Peyer's patch (tissue), 4 donors: Measurements from ENCODE around the gene FARS2. TPM values are rescaled to one million over a fixed set of nuclear protein-coding genes. Genes with fewer than 3 reads are reported as not detected.

ENCODE experiments used
- DNase-seq, 3 donors: peaks; one replicate each; pipeline ENCODE4 v3.0.0-alpha.2; 2017 to 2019
- H3K27ac ChIP-seq, 4 donors: fragments of 200-600 bp; sonication (generic); one replicate each; pipeline ENCODE4 v1.5.1; 2016 to 2019
- H3K27me3 ChIP-seq, 2 donors: fragments of 200-600 bp; sonication (generic); one replicate each; pipeline ENCODE4 v1.5.1; 2019
- H3K36me3 ChIP-seq, 3 donors: fragments of 200-600 bp; sonication (generic); one replicate each; pipeline ENCODE4 v1.5.1; 2016 to 2019
- H3K4me1 ChIP-seq, 4 donors: fragments of 200-600 bp; sonication (generic); one replicate each; pipeline ENCODE4 v1.5.1; 2016 to 2019
- H3K4me3 ChIP-seq, 4 donors: fragments of 200-600 bp; sonication (generic); 1 replicate in 3 of 4; 2 replicates in 1 of 4; pipeline ENCODE4 v1.5.1; 2016 to 2019; ENCODE audit warnings: mild to moderate bottlenecking in 1 of 4
- H3K9me3 ChIP-seq, 4 donors: fragments of 200-600 bp; sonication (generic); one replicate each; pipeline ENCODE4 v1.5.1; 2016 to 2019; ENCODE audit warnings: mild to moderate bottlenecking in 1 of 4
- POLR2A ChIP-seq, 2 donors: fragments of 450-650 bp; IDR thresholded peaks; one replicate each; pipeline ENCODE4 v1.5.1; 2017; ENCODE audit warnings: antibody characterized with exemption in 2 of 2, mild to moderate bottlenecking in 2 of 2, moderate library complexity in 2 of 2
- total RNA-seq, 4 donors: library from RNA; depleted of rRNA; stranded (reverse); fragments of >200 nt; gene quantifications; one replicate each; pipeline ENCODE4 v1.1.0, GENCODE V29; 2016
- TF ChIP-seq, protein P1 (sequence below), 6 experiments: fragments of 450-650 bp in 4 of 6; fragments of 200-600 bp in 2 of 6; sonication (generic) in 1 of 6; IDR thresholded peaks; one replicate each; pipeline ENCODE4 v1.5.1; 2017 to 2019; ENCODE audit warnings: antibody characterized with exemption in 6 of 6, mild to moderate bottlenecking in 3 of 6, moderate library complexity in 1 of 6

Gene FARS2
- total RNA-seq, 4 donors from 2014 or later, result 9.5 to 42.1 (median 17.1) TPM

DNA sequence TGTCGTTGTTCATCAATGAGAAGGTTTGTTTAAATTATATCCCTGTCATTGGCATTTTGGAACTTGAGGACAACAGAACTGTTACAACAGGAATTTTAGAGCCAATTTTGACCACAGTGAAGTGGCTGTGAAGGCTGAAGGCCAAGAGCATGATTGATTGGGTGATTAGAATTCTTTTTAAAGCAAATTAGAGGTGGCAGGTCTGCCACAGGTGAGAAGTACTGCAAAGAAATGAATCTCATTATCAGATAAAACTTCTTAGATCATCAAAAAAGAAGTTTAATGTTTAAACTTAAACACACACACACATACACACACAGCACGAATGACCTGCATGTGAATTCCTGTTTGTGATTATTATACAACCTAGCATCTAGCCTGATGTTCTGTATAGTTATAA, 32.4 kb downstream of the FARS2 start:
- Histone ChIP-seq H3K27me3 (no peaks in the 10 kb centered on the region), H3K4me1 (no peaks in the 10 kb centered on the region), H3K27ac (no peak overlapping the region), H3K9me3 (no peaks in the 10 kb centered on the region), H3K4me3 (no peak overlapping the region), H3K36me3 (no peaks in the 10 kb centered on the region)
- TF ChIP-seq, protein P1, sequence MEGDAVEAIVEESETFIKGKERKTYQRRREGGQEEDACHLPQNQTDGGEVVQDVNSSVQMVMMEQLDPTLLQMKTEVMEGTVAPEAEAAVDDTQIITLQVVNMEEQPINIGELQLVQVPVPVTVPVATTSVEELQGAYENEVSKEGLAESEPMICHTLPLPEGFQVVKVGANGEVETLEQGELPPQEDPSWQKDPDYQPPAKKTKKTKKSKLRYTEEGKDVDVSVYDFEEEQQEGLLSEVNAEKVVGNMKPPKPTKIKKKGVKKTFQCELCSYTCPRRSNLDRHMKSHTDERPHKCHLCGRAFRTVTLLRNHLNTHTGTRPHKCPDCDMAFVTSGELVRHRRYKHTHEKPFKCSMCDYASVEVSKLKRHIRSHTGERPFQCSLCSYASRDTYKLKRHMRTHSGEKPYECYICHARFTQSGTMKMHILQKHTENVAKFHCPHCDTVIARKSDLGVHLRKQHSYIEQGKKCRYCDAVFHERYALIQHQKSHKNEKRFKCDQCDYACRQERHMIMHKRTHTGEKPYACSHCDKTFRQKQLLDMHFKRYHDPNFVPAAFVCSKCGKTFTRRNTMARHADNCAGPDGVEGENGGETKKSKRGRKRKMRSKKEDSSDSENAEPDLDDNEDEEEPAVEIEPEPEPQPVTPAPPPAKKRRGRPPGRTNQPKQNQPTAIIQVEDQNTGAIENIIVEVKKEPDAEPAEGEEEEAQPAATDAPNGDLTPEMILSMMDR (IDR thresholded peaks at IDR 0.05), result no peak
- no peak for TF ChIP-seq POLR2A (IDR thresholded peaks at IDR 0.05)
- DNase-seq, result no peak

DNA sequence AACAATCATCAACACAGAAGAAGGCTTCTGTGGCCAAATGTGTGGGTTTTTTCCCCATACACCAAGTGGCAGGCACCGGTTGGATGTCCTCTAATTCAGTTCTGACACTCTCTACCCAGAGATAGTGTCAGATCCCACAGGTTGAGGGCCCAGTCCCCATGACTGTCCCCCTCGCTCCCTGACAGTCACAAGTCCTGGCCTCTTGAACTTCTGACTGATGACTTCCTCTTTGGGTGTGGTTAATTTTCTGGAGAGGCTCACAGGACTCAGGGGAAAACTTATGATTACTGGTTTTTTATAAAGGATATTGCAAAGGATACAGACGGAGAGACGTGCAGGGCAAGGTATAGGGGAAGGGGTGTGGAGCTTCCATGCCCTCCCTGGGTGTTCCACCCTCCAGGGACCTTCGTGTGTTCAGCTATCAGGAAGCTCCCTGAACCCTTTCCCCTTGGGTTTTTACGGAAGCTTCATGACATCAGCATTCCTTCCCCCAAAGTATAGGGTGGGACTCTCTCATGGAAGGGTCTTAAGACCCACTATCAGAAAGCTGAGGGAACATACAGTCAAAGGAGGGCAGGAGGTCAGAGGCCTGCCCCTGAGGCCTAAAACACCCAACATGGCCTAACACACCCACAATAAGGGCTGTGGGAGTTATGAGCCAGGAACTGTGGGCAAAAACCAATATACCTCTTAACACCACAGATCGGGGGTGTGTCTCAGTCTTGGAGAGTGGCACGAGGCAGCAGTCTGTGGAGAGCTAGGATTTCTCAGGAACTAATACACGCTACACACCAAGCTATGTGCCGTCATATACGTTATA, 33.3 kb downstream of the FARS2 start:
- H3K27ac ChIP-seq, result no peak overlapping the region

DNA sequence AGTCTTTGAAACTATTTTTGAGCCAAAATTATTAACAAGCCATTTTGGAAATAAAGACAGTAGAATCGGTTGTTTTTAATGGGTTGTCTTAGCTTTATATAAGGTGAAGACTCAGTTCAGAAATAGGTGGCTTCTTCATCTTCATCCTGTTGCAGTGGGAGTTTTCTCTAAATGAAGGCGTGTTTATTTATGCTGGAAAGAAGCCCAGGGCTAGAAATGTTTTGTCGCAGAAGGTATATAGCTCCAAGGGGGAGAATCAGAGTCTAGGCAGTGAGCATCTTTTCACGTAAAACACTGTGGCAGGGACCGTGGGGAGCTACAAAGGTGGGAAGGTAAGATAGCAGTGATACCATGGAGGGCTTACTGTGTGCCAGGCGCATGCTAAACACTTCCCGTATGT, 34.3 kb downstream of the FARS2 start:
- TF ChIP-seq POLR2A (IDR thresholded peaks at IDR 0.05), result no peak
- TF ChIP-seq, protein P1 (IDR thresholded peaks at IDR 0.05), result no peak
- H3K27ac ChIP-seq, result no peak overlapping the region
- no peak for DNase-seq
- H3K4me1 ChIP-seq, result no peaks in the 10 kb centered on the region
- H3K27me3 ChIP-seq, result no peaks in the 10 kb centered on the region
- H3K4me3 ChIP-seq, result no peak overlapping the region
- no peaks in the 10 kb centered on the region for H3K36me3 ChIP-seq
- no peaks in the 10 kb centered on the region for H3K9me3 ChIP-seq

More for the DNA sequence above, 33.3 kb downstream of the FARS2 start:
- TF ChIP-seq POLR2A (IDR thresholded peaks at IDR 0.05), result no peak
- TF ChIP-seq, protein P1 (IDR thresholded peaks at IDR 0.05), result no peak
- no peaks in the 10 kb centered on the region for H3K36me3 ChIP-seq
- no peaks in the 10 kb centered on the region for H3K27me3 ChIP-seq
- no peaks in the 10 kb centered on the region for H3K4me1 ChIP-seq
- no peaks in the 10 kb centered on the region for H3K9me3 ChIP-seq
- H3K4me3 ChIP-seq, result no peak overlapping the region
- no peak for DNase-seq

DNA sequence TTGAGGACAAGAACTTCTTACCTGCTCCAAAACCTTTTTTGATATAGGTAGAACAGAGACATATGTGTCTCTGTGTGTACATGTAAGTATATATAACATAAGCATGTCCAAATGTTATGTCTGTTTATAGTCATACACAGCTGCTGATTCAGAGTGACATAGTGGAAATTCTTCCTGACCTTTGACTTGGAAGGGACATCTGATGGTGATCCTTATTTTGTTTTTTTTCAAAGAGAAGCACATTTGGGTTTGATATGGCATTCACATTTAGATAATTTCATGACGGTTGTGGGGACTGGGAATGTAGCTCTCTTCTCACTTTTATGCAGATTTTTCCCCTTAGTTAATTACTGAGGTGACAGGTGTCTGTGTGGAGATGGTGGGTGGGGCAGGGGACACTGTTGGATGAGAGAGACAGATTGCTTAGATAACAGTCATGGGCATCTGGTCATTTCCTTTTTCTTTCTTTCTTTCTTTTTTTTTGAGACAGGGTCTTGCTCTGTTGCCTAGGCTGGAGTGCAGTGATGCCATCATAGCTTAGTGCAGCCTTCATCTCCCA, 39.0 kb downstream of the FARS2 start:
- TF ChIP-seq, protein P1 (IDR thresholded peaks at IDR 0.05), result no peak
- no peak for TF ChIP-seq POLR2A (IDR thresholded peaks at IDR 0.05)
- no peak overlapping the region for H3K27ac ChIP-seq
- H3K27me3 ChIP-seq, result no peaks in the 10 kb centered on the region
- H3K4me1 ChIP-seq, result no peaks in the 10 kb centered on the region
- H3K9me3 ChIP-seq, result no peaks in the 10 kb centered on the region
- no peaks in the 10 kb centered on the region for H3K36me3 ChIP-seq
- DNase-seq, result no peak
- no peak overlapping the region for H3K4me3 ChIP-seq

DNA sequence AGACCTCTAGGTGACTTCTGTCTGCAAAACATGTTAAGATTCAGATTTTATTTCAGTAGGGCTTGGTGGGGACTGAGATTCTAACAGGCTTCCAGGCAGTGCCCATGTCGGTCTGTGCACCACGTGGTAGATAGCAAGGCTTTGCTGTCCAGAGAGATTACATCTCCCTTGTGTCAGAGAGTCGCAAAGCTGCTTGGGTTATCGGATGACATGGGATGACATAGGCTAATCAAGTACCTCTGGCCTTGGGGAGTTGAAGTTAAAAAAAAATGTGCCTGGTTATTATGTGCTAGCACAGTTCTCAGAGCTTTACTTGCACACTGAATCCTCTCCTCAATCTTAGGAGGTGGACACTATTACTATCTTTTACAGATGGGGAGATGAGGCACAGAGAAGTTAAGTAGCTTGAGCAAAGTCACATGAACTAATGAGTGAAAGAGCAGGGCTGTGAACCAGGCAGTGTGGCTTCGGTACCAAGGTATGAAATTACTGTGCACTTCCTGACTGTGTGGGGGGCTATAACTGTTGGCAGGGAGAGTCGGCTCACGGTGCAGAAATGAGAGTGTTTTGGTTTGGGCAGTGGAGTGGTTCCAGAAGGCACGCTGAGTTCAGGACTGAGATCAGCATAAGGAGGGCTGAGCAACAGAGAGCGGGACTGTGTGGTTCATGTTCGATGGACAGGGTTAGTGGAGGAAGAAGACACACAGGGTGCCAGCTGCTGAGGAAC, 41.1 kb downstream of the FARS2 start:
- H3K27ac ChIP-seq, result peak overlapping the region in 1 of 4 donors; percentile 1
- TF ChIP-seq, protein P1 (IDR thresholded peaks at IDR 0.05), result no peak
- TF ChIP-seq POLR2A (IDR thresholded peaks at IDR 0.05), result no peak

More for the DNA sequence above, 41.1 kb downstream of the FARS2 start:
- Histone ChIP-seq H3K9me3 (no peaks in the 10 kb centered on the region), H3K36me3 (no peaks in the 10 kb centered on the region), H3K27me3 (no peaks in the 10 kb centered on the region), H3K4me3 (no peak overlapping the region), H3K4me1 (no peaks in the 10 kb centered on the region)
- DNase-seq, result no peak
